ENCODE data around the gene WIPI1.

DNA sequence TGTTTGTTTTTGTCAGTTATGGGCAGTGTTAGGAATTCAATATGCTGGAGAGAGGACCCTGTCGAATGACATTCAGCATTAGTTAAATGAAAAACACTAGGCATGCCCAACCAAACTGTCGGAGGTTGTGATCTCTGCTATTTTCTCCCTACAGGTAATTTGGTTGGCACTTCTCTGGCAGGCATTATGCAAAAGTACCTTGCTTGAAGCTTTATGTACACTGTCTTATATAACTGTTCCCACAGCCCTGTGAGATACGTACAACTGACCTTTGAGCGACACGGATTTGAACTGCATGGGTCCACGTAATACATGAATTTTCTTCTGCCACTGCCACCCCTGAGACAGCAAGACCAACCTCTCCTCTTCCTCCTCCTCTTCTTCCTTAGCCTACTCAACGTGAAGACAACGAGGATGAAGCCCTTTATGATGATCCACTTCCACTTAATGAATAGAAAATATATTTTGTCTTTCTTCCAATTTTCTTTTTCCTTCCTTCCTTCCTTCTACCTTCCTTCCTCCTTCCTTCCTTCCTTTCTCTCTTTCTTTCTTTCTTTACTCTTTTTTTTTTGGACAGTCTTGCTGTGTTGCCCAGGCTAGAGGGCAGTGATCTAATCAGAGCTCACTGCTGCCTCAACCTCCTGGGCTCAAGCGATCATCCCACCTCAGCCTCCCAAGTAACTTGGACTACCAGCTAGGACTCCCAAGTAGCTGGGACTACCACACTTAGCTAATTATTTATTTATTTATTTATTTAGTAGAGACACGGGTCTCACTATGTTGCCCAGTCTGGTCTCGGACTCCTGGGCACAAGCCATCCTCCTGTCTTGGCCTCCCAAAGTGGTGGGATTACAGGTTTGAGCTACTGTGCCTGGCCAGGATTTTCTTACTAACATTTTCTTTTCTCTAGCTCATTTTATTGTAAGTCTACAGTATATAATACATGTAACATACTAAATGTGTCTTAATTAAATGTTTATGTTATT lies 77.3 kb downstream of the WIPI1 start:
- TF ChIP-seq EZH2 (IDR thresholded peaks at IDR 0.05; ENCODE audit: borderline replicate concordance, low read depth, low read length, poor library complexity, severe bottlenecking) (no peak), CTCF (conservative IDR thresholded peaks at IDR 0.05; ENCODE audit: low read depth, low read length) (no peak)

Measured in A673 (cell line).